HepG2 (cell line): ENCODE measurements around the gene MYL12B. TPM values are rescaled to one million over a fixed set of nuclear protein-coding genes. Genes with fewer than 3 reads are reported as not detected.

ENCODE experiments used
- CREB3 ChIP-seq: sonication (generic); formaldehyde crosslinking; IDR thresholded peaks from 2 replicates; pipeline ENCODE4 v1.5.0; 2020; ENCODE audit warnings: missing genetic modification reagents
- EHMT2 ChIP-seq: fragments of 200-600 bp; sonication (generic); IDR thresholded peaks from 2 replicates; pipeline ENCODE4 v1.7.0; 2017; ENCODE audit warnings: antibody characterized with exemption, low read depth, low read length, borderline replicate concordance
- MTA3 ChIP-seq: sonication (generic); formaldehyde crosslinking; IDR thresholded peaks from 2 replicates; pipeline ENCODE4 v1.4.0; 2020; ENCODE audit warnings: missing genetic modification reagents
- MYNN ChIP-seq: sonication (generic); formaldehyde crosslinking; IDR thresholded peaks from 2 replicates; pipeline ENCODE4 v1.4.0; 2020; ENCODE audit warnings: mild to moderate bottlenecking, low read depth, missing genetic modification reagents
- POLR2AphosphoS5 ChIP-seq: IDR thresholded peaks from 2 replicates; pipeline ENCODE4 v1.6.1; 2012; ENCODE audit warnings: low read depth, low read length
- RXRA ChIP-seq: sonication (generic); formaldehyde crosslinking; IDR thresholded peaks from 2 replicates; pipeline ENCODE4 v1.5.1; 2020; ENCODE audit warnings: missing genetic modification reagents
- ZBTB3 ChIP-seq: sonication (generic); formaldehyde crosslinking; IDR thresholded peaks from 2 replicates; pipeline ENCODE4 v1.4.0; 2020; ENCODE audit warnings: low read depth, mild to moderate bottlenecking, moderate library complexity, missing genetic modification reagents, borderline replicate concordance
- ZNF350 ChIP-seq: sonication (generic); formaldehyde crosslinking; IDR thresholded peaks from 2 replicates; pipeline ENCODE4 v1.4.0; 2020; ENCODE audit warnings: mild to moderate bottlenecking, low read depth, missing genetic modification reagents, borderline replicate concordance
- ZNF605 ChIP-seq: sonication (generic); formaldehyde crosslinking; IDR thresholded peaks from 2 replicates; pipeline ENCODE4 v1.8.0; 2022; ENCODE audit warnings: mild to moderate bottlenecking, missing genetic modification reagents
- polyA plus RNA-seq, 8 experiments: library from polyadenylated mRNA; depleted of rRNA in 3 of 8; stranded (reverse) in 7 of 8; unstranded in 1 of 8; fragments of >200 nt; fragmentation: Illumina TruSeq in 4 of 8; extraction: Trizol in 4 of 8; gene quantifications; 2 replicates each; pipeline versions ENCODE4 v1.2.1 to v1.2.3, GENCODE V29; 2011 to 2016; ENCODE audit warnings: low read depth in 4 of 8, missing spikeins in 1 of 8, mixed read lengths in 1 of 8; ENCODE audit not compliant: insufficient read depth in 1 of 8
- total RNA-seq, 5 experiments: library from RNA; depleted of rRNA; stranded (reverse); fragments of >200 nt; fragmentation: Illumina TruSeq; extraction: Trizol; gene quantifications; 2 replicates each; pipeline ENCODE4 v1.2.3, GENCODE V29; 2016; ENCODE audit warnings: low read depth in 1 of 5
- TF ChIP-seq, protein P1 (sequence below): sonication (generic); formaldehyde crosslinking; IDR thresholded peaks from 2 replicates; pipeline ENCODE4 v1.8.0; 2022; ENCODE audit warnings: mild to moderate bottlenecking, missing genetic modification reagents
- TF ChIP-seq, protein P2 (sequence below), 2 experiments: fragments of 450-650 bp in 1 of 2; sonication (generic) in 1 of 2; formaldehyde crosslinking in 1 of 2; IDR thresholded peaks; 2 replicates each; pipeline versions ENCODE4 v1.6.1 to v1.8.0; 2016 to 2022; ENCODE audit warnings: antibody characterized with exemption in 1 of 2, mild to moderate bottlenecking in 1 of 2, missing genetic modification reagents in 1 of 2
- TF ChIP-seq, protein P3 (sequence below): IDR thresholded peaks from 2 replicates; pipeline ENCODE4 v1.6.1; 2016; ENCODE audit warnings: low read depth

MYL12B gene
- total and polyA plus RNA-seq, 2 of the 13 experiments (the other 11 are each of a cell fraction or from before 2014, with no cell fraction given), result 265 to 340 TPM

DNA sequence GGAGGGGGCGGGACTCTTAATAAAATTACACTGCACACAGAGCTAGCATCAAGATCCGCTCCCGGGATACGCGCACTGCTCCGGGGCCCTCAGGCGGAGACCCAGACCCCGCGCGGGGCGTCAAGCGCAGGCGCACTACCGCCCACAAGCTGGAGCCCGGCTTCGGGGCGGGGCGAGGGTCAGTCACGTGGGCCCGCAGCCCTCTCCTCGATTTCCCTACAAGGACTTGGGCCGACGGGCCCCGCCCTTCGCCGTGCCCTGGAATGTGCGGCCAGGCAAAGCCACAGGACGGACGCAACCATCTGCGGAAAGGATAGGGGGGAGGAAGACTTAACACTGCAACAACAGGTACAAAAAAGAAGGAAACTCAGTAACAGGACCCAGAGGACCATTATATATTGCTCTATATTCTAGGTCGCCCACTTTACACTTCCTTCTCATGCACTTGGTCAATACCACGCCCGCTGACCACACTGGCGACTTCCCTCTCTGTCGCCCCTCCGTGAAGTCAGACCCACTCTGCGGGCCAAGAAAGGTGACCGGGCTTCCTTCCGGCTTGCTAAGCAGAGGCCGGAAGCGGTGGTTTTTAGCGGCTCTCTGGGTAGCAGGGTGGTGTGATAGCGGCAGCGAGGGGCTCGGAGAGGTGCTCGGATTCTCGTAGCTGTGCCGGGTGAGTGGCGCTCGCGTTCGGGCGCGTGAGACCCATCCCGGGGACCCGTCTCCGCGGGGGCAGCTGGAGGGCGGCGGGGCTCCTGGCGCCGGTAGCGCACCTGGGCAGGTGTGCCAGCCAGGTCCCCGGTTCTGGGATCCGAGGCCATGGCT lies 14.5 kb upstream of the MYL12B start, which contains the start of gene MYL12A (continued):
- TF ChIP-seq, protein P1, sequence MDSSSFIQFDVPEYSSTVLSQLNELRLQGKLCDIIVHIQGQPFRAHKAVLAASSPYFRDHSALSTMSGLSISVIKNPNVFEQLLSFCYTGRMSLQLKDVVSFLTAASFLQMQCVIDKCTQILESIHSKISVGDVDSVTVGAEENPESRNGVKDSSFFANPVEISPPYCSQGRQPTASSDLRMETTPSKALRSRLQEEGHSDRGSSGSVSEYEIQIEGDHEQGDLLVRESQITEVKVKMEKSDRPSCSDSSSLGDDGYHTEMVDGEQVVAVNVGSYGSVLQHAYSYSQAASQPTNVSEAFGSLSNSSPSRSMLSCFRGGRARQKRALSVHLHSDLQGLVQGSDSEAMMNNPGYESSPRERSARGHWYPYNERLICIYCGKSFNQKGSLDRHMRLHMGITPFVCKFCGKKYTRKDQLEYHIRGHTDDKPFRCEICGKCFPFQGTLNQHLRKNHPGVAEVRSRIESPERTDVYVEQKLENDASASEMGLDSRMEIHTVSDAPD (CRISPR knock-in tag), result peak; percentile 76
- TF ChIP-seq, protein P2, sequence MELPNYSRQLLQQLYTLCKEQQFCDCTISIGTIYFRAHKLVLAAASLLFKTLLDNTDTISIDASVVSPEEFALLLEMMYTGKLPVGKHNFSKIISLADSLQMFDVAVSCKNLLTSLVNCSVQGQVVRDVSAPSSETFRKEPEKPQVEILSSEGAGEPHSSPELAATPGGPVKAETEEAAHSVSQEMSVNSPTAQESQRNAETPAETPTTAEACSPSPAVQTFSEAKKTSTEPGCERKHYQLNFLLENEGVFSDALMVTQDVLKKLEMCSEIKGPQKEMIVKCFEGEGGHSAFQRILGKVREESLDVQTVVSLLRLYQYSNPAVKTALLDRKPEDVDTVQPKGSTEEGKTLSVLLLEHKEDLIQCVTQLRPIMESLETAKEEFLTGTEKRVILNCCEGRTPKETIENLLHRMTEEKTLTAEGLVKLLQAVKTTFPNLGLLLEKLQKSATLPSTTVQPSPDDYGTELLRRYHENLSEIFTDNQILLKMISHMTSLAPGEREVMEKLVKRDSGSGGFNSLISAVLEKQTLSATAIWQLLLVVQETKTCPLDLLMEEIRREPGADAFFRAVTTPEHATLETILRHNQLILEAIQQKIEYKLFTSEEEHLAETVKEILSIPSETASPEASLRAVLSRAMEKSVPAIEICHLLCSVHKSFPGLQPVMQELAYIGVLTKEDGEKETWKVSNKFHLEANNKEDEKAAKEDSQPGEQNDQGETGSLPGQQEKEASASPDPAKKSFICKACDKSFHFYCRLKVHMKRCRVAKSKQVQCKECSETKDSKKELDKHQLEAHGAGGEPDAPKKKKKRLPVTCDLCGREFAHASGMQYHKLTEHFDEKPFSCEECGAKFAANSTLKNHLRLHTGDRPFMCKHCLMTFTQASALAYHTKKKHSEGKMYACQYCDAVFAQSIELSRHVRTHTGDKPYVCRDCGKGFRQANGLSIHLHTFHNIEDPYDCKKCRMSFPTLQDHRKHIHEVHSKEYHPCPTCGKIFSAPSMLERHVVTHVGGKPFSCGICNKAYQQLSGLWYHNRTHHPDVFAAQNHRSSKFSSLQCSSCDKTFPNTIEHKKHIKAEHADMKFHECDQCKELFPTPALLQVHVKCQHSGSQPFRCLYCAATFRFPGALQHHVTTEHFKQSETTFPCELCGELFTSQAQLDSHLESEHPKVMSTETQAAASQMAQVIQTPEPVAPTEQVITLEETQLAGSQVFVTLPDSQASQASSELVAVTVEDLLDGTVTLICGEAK (IDR thresholded peaks at IDR 0.05), result no peak
- TF ChIP-seq, protein P2 (CRISPR knock-in tag; IDR thresholded peaks at IDR 0.05), result peak; percentile 37; the same call in 1 of the 2 replicates
- TF ChIP-seq RXRA, result peak; percentile 68; the same call in 1 of the 2 replicates
- TF ChIP-seq MYNN, result no peak
- peak; percentile 91 for TF ChIP-seq ZNF605
- no peak for TF ChIP-seq ZBTB3 (CRISPR knock-in tag)
- no peak for TF ChIP-seq CREB3 (CRISPR knock-in tag)
- TF ChIP-seq EHMT2, result no peak
- peak; percentile 94 for TF ChIP-seq POLR2AphosphoS5
- TF ChIP-seq, protein P3, sequence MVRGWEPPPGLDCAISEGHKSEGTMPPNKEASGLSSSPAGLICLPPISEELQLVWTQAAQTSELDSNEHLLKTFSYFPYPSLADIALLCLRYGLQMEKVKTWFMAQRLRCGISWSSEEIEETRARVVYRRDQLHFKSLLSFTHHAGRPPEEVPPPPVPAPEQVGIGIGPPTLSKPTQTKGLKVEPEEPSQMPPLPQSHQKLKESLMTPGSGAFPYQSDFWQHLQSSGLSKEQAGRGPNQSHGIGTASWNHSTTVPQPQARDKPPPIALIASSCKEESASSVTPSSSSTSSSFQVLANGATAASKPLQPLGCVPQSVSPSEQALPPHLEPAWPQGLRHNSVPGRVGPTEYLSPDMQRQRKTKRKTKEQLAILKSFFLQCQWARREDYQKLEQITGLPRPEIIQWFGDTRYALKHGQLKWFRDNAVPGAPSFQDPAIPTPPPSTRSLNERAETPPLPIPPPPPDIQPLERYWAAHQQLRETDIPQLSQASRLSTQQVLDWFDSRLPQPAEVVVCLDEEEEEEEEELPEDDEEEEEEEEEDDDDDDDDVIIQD (CRISPR knock-in tag), result peak; percentile 92
- no peak for TF ChIP-seq MTA3 (CRISPR knock-in tag)
- TF ChIP-seq ZNF350 (CRISPR knock-in tag), result 0 out of 2 replicates have a peak, but pooled peaks have one; percentile 30
